ENCODE results near the gene RIC1.
A peak's percentile ranks its signal among the peaks of the same experiment; 100 is the strongest.

The RIC1 gene

GRCh38 chr9:5611321-5612184 is 17.4 kb upstream of the RIC1 start:
- H3K4me1 ChIP-seq, result peaks cover 0 to 62% (median 23%) of the 10 kb centered on the region in 10 experiments; a peak in 19 of 20 replicates
- H3K27ac ChIP-seq, result peak overlapping the region in 2 of 11 experiments; percentile 33 to 45; a peak in 2 of 22 replicates

GRCh38 chr9:5612185-5612530 is 16.7 kb upstream of the RIC1 start:
- Histone ChIP-seq H3K27ac (peak overlapping the region in 9 of 11 experiments; percentile 2 to 49 (median 32); a peak in 9 of 22 replicates), H3K9me3 (replicated peaks in 1 of 11) (peaks cover 0 to 5% (median 0%) of the 10 kb centered on the region in 11 experiments; a peak in 2 of 22 replicates), H4K20me1 (peaks cover 0 to 8% (median 0%) of the 10 kb centered on the region in 11 experiments; a peak in 2 of 22 replicates), H3K4me1 (peaks cover under 1 to 68% (median 27%) of the 10 kb centered on the region in 10 experiments), H3K4me3 (no peak overlapping the region), H3K27me3 (no peaks in the 10 kb centered on the region), H3K4me2 (peak overlapping the region in 6 of 11 experiments; percentile 19 to 47 (median 38); a peak in 8 of 22 replicates), H3K9ac (no peak overlapping the region), H3K36me3 (peaks cover 0 to 13% (median 5%) of the 10 kb centered on the region in 11 experiments; a peak in 12 of 22 replicates)
- no peak for TF ChIP-seq Cebpa-rat (IDR thresholded peaks at IDR 0.05)

More at GRCh38 chr9:5611321-5612184, 17.4 kb upstream of the RIC1 start:
- no peak overlapping the region for H3K4me2 ChIP-seq
- peaks cover 2 to 14% (median 7%) of the 10 kb centered on the region in 11 experiments; a peak in 15 of 22 replicates for H3K36me3 ChIP-seq
- no peak overlapping the region for H3K9ac ChIP-seq
- H3K4me3 ChIP-seq, result no peak overlapping the region
- no peaks in the 10 kb centered on the region for H3K27me3 ChIP-seq
- H4K20me1 ChIP-seq, result peaks cover 0 to 8% (median 0%) of the 10 kb centered on the region in 11 experiments; a peak in 2 of 22 replicates
- peaks cover 1 to 11% (median 5%) of the 10 kb centered on the region in 11 experiments; a peak in 19 of 22 replicates for H3K9me3 ChIP-seq (replicated peaks in 1 of 11)
- no peak for TF ChIP-seq Cebpa-rat (IDR thresholded peaks at IDR 0.05)

DNA sequence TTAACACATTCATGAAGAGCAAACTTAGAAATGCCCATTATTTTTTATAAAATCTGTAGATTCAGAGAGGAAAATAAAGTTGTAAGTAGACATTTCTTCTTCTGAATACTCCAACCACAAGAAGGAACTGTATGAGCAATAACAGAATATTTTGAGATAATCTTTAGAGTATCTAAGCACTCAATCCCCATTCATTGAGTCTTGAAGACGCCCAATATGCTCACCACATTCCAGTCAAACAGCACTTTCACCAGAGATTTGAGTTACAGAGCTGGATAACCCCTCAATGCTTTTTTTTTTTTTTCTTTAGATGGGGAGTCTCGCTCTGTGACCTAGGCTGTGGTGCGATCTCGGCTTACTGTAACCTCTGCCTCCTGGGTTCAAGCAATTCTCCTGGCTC is 14.7 kb upstream of the RIC1 start:
- no peak for TF ChIP-seq Cebpa-rat (IDR thresholded peaks at IDR 0.05)
- Histone ChIP-seq H3K4me3 (no peak overlapping the region), H3K9me3 (replicated peaks in 1 of 11) (0 out of 22 replicates have a peak, but pooled peaks cover 0 to 5% (median 0%) of the 10 kb centered on the region in 11 experiments), H3K4me2 (peak overlapping the region in 3 of 11 experiments; percentile 12 to 35 (median 29); a peak in 3 of 22 replicates), H3K36me3 (peaks cover 0 to 13% (median 5%) of the 10 kb centered on the region in 11 experiments; a peak in 12 of 22 replicates), H3K9ac (no peak overlapping the region), H3K27me3 (no peaks in the 10 kb centered on the region), H3K4me1 (peaks cover 16 to 75% (median 36%) of the 10 kb centered on the region in 10 experiments), H4K20me1 (peaks cover 0 to 13% (median 0%) of the 10 kb centered on the region in 11 experiments; a peak in 2 of 22 replicates), H3K27ac (peak overlapping the region in 1 of 11 experiments; percentile 43; a peak in 1 of 22 replicates)

DNA sequence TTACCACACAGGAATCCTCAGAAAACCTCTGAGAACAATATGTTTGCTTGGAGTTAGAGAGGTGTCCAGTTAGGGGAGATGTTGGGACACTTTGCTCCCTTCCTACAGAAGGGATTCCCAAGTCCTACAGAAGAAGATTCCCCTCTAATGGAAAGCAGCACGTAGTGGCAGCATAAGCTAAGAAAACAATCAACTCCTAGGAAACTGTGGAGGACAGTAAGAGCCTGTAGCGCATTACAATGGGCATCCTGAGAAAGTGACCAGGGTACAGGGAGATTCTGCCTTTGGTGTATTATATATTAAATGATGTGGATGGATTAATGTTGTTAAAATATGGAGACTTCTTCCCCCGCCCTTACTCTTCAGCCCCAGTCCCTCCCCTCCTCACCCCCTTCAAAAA is 13.9 kb upstream of the RIC1 start:
- Histone ChIP-seq H3K36me3 (peaks cover 0 to 21% (median 8%) of the 10 kb centered on the region in 11 experiments; a peak in 18 of 22 replicates), H3K27me3 (no peaks in the 10 kb centered on the region), H3K27ac (peak overlapping the region in 4 of 11 experiments; percentile 5 to 43 (median 14); a peak in 2 of 22 replicates), H3K4me1 (peaks cover 14 to 79% (median 33%) of the 10 kb centered on the region in 10 experiments), H3K4me3 (no peak overlapping the region), H3K4me2 (peak overlapping the region in 2 of 11 experiments; percentile 15 to 35; a peak in 3 of 22 replicates), H3K9me3 (replicated peaks in 1 of 11) (peaks cover 0 to 6% (median 0%) of the 10 kb centered on the region in 11 experiments; a peak in 2 of 22 replicates), H3K9ac (no peak overlapping the region), H4K20me1 (peaks cover 0 to 13% (median 0%) of the 10 kb centered on the region in 11 experiments; a peak in 2 of 22 replicates)
- TF ChIP-seq Cebpa-rat (IDR thresholded peaks at IDR 0.05), result no peak

DNA sequence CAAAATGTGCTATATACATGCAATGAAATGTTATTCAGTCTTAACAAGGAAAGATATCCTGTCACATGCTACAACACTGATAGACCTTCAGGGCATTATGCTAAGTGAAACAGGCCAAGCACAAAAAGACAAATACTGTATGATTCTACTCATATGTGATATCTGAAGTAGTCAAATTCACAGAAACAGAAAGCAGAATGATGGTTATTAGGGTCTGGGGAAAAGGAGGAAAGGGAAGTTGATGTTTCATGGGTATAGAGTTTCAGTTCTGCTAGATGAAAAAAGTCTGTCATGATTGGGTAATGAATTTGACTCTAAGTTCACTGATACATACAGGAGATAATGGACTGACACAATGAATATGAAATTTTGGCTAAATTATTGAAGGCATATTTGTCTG is 11.2 kb upstream of the RIC1 start:
- peaks cover 0 to 14% (median 0%) of the 10 kb centered on the region in 11 experiments; a peak in 2 of 22 replicates for H4K20me1 ChIP-seq
- H3K4me2 ChIP-seq, result peak overlapping the region; percentile 37 to 83 (median 74)
- H3K27ac ChIP-seq, result peak overlapping the region; percentile 49 to 89 (median 83); a peak in 21 of 22 replicates
- peak overlapping the region in 2 of 10 experiments; percentile 11 to 18; a peak in 3 of 20 replicates for H3K4me3 ChIP-seq
- H3K27me3 ChIP-seq, result no peaks in the 10 kb centered on the region
- peak overlapping the region in 8 of 11 experiments; percentile 31 to 65 (median 60); a peak in 15 of 22 replicates for H3K9ac ChIP-seq
- peaks cover 0 to 16% (median 0%) of the 10 kb centered on the region in 11 experiments; a peak in 3 of 22 replicates for H3K9me3 ChIP-seq (replicated peaks in 1 of 11)
- peaks cover 14 to 100% (median 34%) of the 10 kb centered on the region in 10 experiments for H3K4me1 ChIP-seq
- peaks cover 11 to 36% (median 23%) of the 10 kb centered on the region in 11 experiments; a peak in 21 of 22 replicates for H3K36me3 ChIP-seq
- peak in 2 of 11 experiments; percentile 48 to 63; a peak in 2 of 22 replicates for TF ChIP-seq Cebpa-rat (IDR thresholded peaks at IDR 0.05)

DNA sequence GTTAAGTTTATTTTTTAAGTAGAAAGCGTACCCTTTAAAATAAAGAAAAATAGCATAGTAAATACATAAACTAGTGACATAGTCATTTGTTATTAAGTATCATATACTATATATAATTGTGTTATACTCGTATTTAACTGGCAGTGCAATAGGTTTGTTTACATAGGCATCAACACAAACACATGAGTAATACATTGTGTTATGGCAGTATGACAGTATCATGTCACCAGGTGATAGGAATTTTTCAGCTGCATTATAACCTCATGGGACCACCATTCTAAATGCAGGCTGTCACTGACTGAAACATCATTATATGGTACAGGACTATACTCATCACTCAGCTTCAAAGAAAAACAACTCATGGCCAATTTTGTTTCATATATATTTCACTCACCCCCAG is 8.4 kb upstream of the RIC1 start:
- Histone ChIP-seq H3K36me3 (peaks cover 11 to 49% (median 31%) of the 10 kb centered on the region in 11 experiments; a peak in 21 of 22 replicates), H3K27ac (peak overlapping the region in 7 of 11 experiments; percentile 38 to 89 (median 52); a peak in 13 of 22 replicates), H3K27me3 (no peaks in the 10 kb centered on the region), H3K9me3 (replicated peaks in 1 of 11) (peaks cover 0 to 10% (median 0%) of the 10 kb centered on the region in 11 experiments; a peak in 3 of 22 replicates), H3K4me1 (peaks cover 27 to 100% (median 52%) of the 10 kb centered on the region in 10 experiments), H3K9ac (no peak overlapping the region), H4K20me1 (peaks cover 0 to 17% (median 0%) of the 10 kb centered on the region in 11 experiments; a peak in 2 of 22 replicates), H3K4me3 (no peak overlapping the region), H3K4me2 (peak overlapping the region in 4 of 11 experiments; percentile 23 to 66 (median 52); a peak in 3 of 22 replicates)
- no peak for TF ChIP-seq Cebpa-rat (IDR thresholded peaks at IDR 0.05)

DNA sequence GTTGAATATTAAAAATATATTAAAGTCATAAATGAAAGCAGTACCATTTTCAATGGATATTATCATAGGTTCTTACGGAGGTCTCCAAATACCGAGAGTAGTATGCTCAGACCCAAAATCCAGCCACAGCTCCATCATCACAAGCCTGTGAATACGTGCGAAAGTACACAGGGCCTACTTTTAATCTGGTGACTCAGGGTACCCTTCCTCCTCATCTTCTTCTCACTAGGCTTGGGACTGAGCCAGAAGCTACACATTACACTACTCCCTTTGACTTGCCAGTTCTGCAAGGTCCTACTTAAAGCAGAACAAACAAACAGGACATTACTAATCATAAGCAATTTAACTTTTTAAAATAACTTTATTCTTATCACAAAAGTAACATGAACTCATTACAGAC is 7.6 kb upstream of the RIC1 start:
- Histone ChIP-seq H3K4me1 (peaks cover 35 to 100% (median 59%) of the 10 kb centered on the region in 10 experiments), H4K20me1 (peaks cover 0 to 17% (median 0%) of the 10 kb centered on the region in 11 experiments; a peak in 2 of 22 replicates), H3K36me3 (peaks cover 11 to 41% (median 31%) of the 10 kb centered on the region in 11 experiments; a peak in 21 of 22 replicates), H3K4me2 (peak overlapping the region in 4 of 11 experiments; percentile 23 to 66 (median 52); a peak in 7 of 22 replicates), H3K27ac (peak overlapping the region in 8 of 11 experiments; percentile 29 to 89 (median 46); a peak in 14 of 22 replicates), H3K9ac (no peak overlapping the region), H3K27me3 (no peaks in the 10 kb centered on the region), H3K4me3 (no peak overlapping the region), H3K9me3 (replicated peaks in 1 of 11) (peaks cover 0 to 10% (median 0%) of the 10 kb centered on the region in 11 experiments; a peak in 3 of 22 replicates)
- no peak for TF ChIP-seq Cebpa-rat (IDR thresholded peaks at IDR 0.05)

DNA sequence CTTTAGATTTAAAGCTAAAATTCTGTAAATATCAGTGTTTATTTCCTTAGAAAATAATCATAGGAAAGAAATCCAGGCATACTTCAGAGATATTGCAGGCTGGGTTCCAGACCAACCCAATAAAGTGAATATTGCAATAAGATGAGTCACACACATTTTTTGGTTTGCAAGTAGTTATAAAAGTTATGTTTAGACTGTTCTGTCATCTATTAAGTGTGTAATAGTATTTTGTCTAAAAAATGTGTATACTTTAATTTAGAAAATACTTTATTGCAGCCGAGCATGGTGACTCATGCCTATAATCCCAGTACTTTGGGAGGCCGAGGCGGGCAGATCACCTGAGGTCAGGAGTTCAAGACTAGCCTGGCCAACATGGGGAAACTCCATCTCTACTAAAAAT is 6.9 kb upstream of the RIC1 start:
- Histone ChIP-seq H3K27me3 (no peaks in the 10 kb centered on the region), H3K4me3 (no peak overlapping the region), H3K4me1 (peaks cover 41 to 99% (median 61%) of the 10 kb centered on the region in 10 experiments), H3K27ac (peak overlapping the region in 2 of 11 experiments; percentile 4 to 100; a peak in 2 of 22 replicates), H4K20me1 (peaks cover 0 to 16% (median 0%) of the 10 kb centered on the region in 11 experiments; a peak in 2 of 22 replicates), H3K4me2 (peak overlapping the region in 2 of 11 experiments; percentile 29 to 33; a peak in 3 of 22 replicates), H3K9ac (no peak overlapping the region), H3K9me3 (replicated peaks in 1 of 11) (peaks cover 0 to 10% (median 0%) of the 10 kb centered on the region in 11 experiments; a peak in 3 of 22 replicates), H3K36me3 (peaks cover 11 to 39% (median 31%) of the 10 kb centered on the region in 11 experiments; a peak in 21 of 22 replicates)
- TF ChIP-seq Cebpa-rat (IDR thresholded peaks at IDR 0.05), result no peak

Data from BLaER1 treated with 17β-estradiol and CSF1 and Interleukin-3, amounts not matched to agents 10 nM and 100 nM (cell line).